SK-MEL-5 (cell line): ENCODE data around the gene HBE1. TPM values are rescaled to one million over a fixed set of nuclear protein-coding genes. Genes with fewer than 3 reads are reported as not detected.
"Not testable (repeated sequence)": the region's sequence is repeated elsewhere in the genome, so short reads cannot be mapped to it uniquely, and the experiment has no call there.

ENCODE experiments used
- DNase-seq: peaks from one replicate; pipeline ENCODE4 v3.0.0-alpha.2; 2016; ENCODE audit warnings: low read depth, low spot score
- in situ Hi-C: cut with HindIII; loops from 2 replicates; pipeline ENCODE4 v1.10.0; 2016; ENCODE audit warnings: low sequenced_read_pairs, high pct_unique_total_duplicates, low pct_unique_long_range_greater_than_20kb
- polyA plus RNA-seq, 2 experiments: library from polyadenylated mRNA; depleted of rRNA; stranded (reverse); fragments of >200 nt; gene quantifications; 2 replicates each; pipeline ENCODE4 v1.2.3, GENCODE V29; 2015
- total RNA-seq: library from RNA; depleted of rRNA; stranded (reverse); fragments of >200 nt; shearing (Covaris generic); gene quantifications from 2 replicates; pipeline ENCODE4 v1.2.3, GENCODE V29; 2014; rRNA removed

HBE1 gene
- total RNA-seq = 21.8 and 22.2 TPM in 2 replicates
- 19.6 and 26.4 TPM in 2 replicates for polyA plus RNA-seq (2015; cell fraction: cytosol; rRNA removed)
- 6.9 and 14.4 TPM in 2 replicates for polyA plus RNA-seq (2015; cell fraction: nucleus; rRNA removed)

DNA sequence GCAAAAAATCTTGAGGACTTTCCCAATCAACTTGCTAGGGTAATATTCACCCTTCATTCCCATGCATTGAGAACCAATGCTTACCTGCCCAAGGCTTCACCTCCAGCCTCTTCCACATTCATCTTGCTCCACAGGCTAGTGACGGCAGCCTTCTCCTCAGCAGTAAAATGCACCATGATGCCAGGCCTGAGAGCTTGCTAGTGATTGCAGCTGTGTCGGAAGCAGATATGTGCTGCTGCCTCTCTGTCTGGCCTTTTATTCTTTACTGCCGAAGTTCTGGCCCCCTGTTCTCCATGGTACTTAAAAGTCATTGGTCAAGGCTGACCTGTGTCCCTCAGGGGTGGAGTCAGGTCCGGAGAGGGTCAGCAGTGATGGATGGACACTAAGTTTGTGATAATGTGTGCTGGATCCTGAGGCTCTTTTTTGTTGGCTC, at the start of gene HBE1:
HBE1 (minus strand) TSS at position 231 of the 433 bp plus-strand sequence; CDS start at position 176, 55 bp downstream.
- in situ Hi-C loops = no loop called here
- no peak for DNase-seq

- in situ Hi-C loops = no loop called here
- peak; percentile 3 for DNase-seq
Measured at GRCh38 chr11:5317292-5317691, 47.5 kb upstream of the HBE1 start.

- DNase-seq, in situ Hi-C loops: not testable (repeated sequence)
Measured at GRCh38 chr11:5313326-5314023, 43.7 kb upstream of the HBE1 start.

DNA sequence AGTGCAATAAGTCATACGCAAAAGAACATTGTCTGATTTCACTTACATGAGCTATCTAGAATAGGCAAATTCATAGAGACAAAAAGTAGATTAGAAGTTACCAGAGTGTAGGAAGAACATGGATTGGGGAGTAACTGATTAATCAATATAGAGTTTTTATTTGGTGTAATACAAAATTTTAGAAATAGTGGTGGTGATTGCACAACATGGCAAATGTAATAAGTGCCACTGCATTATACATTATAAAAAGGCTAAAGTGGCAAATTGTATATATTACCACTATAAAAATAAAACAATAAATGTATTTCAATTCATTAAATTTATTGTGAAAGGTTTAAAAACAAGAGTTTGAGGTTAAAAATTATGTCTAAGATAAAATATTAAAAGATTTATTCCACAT, 40.7 kb upstream of the HBE1 start:
- DNase-seq = no peak
- in situ Hi-C loops = no loop called here

DNA sequence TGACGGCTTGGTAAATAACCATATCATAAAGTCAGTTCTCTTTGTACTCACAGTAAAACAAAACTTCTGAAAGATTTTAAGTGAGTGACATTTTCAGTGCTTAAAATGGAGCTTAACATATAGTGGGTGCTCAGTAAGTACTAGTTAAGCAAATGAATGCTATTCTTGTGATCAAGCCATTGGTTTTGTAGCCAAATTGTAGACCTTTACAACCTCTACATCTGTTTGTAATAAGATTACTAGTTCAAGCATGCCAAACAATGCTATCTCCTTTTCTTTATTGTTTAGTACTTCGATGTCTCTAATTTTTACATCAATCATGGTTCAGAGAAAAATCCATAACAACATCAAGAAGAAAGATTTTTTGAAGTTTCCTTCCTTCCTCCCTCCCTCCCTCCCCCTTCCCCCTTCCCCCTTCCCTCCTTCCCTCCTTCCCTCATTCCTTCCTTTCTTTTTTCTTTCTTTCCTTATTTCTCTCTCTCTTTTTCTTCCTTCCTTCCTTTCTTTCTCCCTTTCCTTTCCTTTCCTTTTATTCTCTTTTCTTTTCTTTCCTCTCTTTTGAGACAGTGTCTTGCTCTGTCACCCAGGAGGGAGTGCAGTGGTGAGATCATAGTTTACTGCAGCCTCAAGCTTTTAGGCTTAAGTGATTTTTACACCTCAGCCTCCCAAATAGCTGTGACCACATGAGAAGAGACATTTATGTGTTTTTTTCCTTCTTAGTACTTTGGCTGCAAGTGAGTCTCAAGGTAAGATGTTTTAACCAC, 37.7 kb upstream of the HBE1 start:
- DNase-seq = no peak
- in situ Hi-C loops = no loop called here

- DNase-seq = no peak
- in situ Hi-C loops = no loop called here
Measured at GRCh38 chr11:5304046-5304445, 34.3 kb upstream of the HBE1 start.

GRCh38 chr11:5303626-5304025, 33.9 kb upstream of the HBE1 start:
- in situ Hi-C loops = no loop called here

GRCh38 chr11:5301846-5302245, 32.1 kb upstream of the HBE1 start, which contains the start of gene OR51B4:
Gene OR51B4, minus strand, starts transcription at chr11:5301946. Its CDS starts 0 bp downstream, at chr11:5301946.
- no peak for DNase-seq
- in situ Hi-C loops = no loop called here

More at GRCh38 chr11:5303626-5304025, 33.9 kb upstream of the HBE1 start:
- no peak for DNase-seq

GRCh38 chr11:5300251-5300650, 30.5 kb upstream of the HBE1 start:
- in situ Hi-C loops = no loop called here
- no peak for DNase-seq

GRCh38 chr11:5298451-5298850, 28.7 kb upstream of the HBE1 start:
- in situ Hi-C loops = no loop called here
- DNase-seq = no peak

- in situ Hi-C loops = no loop called here
- no peak for DNase-seq
Measured at GRCh38 chr11:5297721-5298323, 28.1 kb upstream of the HBE1 start.

DNA sequence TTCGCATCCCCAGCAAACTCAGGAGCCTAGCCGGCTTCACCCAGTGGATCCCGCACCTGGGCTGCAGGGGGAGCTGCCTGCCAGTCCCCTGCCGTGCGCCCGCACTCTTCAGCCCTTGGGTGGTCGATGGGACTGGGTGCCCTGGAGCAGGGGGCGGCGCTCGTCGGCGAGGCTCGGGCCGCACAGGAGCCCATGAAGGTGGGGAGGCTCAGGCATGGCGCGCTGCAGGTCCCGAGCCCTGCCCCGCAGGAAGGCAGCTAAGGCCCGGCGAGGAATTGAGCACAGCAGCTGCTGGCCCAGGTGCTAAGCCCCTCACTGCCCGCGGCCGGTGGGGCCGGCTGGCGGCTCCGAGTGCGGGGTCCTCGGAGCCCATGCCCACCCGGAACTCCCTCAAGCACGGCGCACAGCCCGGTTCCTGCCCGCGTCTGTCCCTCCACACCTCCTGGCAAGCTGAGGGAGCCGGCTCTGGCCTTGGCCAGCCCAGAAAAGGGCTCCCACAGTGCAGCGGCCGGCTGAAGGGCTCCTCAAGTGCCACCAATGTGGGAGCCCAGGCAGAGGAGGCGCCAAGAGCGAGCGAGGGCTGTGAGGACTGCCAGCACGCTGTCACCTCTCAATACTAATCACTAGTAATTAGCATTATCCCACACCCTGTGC, 24.7 kb upstream of the HBE1 start:
- DNase-seq, in situ Hi-C loops: not testable (repeated sequence)

DNA sequence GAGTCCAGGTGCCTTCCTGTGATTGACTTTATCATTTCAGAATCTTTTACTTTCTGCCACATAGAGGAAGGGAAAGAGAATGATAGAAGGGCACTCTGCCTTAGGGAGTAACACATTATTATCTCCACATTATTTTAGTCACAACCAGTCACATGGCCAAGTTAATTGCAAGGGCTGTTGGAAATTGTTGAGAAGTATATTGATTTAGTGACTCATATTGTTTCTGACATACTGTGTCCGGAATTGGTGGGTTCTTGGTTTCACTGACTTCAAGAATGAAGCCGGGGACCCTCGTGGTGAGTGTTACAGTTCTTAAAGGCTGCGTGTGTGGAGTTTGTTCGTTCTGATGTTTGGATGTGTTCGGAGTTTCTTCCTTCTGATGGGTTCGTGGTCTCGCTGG, 23.3 kb upstream of the HBE1 start:
- in situ Hi-C loops = no loop called here
- DNase-seq = no peak

DNA sequence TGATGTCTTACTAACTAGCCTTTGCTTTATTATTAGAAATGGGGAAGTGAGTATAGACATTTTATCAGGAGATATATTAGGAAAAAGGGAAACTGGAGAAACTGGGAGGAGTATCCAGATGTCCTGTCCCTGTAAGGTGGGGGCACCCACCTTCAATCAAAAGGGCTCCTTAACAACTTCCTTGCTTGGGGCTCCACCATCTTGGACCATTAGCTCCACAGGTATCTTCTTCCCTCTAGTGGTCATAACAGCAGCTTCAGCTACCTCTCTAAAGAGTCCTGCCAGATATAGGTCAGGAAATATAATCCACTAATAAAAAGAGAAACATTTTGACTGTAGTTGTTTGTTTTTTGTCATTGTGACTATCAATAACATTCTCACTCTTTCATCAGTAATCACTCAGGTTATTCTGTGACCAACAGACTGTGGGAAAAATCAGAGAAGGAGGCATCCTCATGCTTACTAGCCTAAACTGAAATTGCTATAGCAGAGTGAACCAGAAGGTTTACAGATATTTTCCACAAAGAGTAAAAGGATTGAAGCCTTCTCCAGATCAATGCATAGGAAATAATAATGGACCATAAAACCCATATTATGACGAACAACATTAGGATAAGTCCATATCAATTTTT, 21.6 kb upstream of the HBE1 start:
- peak; percentile 68 for DNase-seq
- in situ Hi-C loops = no loop called here

DNA sequence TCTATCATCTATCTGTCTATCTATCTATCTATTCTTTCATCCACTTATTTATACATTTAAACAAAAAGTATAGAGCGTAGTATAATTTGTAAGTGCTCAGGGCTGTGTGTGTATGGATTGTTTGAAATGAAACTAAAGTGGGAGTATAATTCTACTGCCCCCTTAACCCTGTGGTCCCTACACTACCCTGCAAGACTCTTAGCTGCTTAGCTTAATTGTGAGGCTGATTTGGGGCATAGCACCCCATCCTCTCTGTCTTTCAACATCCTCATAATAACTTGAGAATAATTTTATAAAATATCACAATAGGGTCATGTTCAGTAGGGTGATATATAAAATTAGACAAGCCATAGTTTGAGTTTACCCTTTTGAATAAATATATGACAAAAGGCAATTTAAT, 20.4 kb upstream of the HBE1 start:
- in situ Hi-C loops = no loop called here
- DNase-seq = no peak

- DNase-seq = no peak
- in situ Hi-C loops = no loop called here
Measured at GRCh38 chr11:5289696-5290095, 20.0 kb upstream of the HBE1 start.

DNA sequence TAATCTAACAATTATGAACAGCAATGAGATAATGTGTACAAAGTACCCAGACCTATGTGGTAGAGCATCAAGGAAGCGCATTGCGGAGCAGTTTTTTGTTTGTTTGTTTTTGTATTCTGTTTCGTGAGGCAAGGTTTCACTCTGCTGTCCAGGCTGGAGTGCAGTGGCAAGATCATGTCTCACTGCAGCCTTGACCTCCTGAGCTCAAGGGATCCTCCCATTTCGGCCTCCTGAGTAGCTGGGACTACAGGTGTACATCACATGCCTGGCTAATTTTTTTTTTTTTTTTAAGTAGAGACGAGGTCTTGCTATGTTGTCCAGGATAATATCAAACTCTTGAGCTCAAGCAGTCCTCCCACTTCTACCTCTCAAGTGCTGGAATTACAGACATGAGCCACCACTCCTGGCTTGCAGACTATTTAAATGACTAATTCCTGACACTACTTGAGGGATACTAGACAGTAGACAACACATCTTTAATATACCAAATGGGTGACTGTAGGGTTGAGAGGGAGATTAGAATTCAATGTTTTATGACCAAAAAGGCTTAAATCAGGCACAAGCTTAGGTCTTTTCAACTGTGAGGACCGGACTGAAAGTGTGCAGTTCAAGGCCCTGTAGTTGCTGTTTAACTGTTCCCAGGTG, 19.3 kb upstream of the HBE1 start:
- no peak for DNase-seq
- in situ Hi-C loops = no loop called here
